DOHH2 (cell line): ENCODE data around the gene RBM26.

Experiments
- EZH2phosphoT487 ChIP-seq: fragments of 200-600 bp; sonication (generic); IDR thresholded peaks from 2 replicates; pipeline ENCODE4 v1.6.1; 2017; ENCODE audit warnings: borderline replicate concordance, mild to moderate bottlenecking, antibody characterized with exemption, low read length, moderate library complexity, mixed read lengths
- TF ChIP-seq, protein P1 (sequence below): fragments of 200-600 bp; sonication (generic); IDR thresholded peaks from one replicate; pipeline ENCODE4 v1.5.1; 2014; ENCODE audit warnings: antibody characterized with exemption, mild to moderate bottlenecking, low read depth, low read length; ENCODE audit not compliant: poor library complexity, severe bottlenecking

DNA sequence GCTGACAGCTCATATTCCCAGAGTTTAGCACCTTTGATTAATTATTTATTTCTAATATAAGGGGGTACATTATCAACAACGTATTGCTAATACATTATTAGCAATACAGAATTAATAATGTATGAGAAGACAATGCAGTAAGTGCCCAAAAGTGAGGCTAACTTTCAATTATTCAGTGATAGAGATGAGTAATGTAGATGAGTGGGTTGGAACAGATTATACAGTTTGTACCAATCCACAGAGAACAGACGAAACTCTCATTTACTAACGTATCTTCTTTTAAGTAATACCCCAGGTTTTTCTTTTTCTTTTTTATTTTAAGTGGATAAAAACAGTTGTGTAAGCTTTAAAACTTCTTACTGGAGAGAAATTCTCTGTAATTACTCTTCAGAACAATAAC is 36.7 kb upstream of the RBM26 start:
- TF ChIP-seq, protein P1, sequence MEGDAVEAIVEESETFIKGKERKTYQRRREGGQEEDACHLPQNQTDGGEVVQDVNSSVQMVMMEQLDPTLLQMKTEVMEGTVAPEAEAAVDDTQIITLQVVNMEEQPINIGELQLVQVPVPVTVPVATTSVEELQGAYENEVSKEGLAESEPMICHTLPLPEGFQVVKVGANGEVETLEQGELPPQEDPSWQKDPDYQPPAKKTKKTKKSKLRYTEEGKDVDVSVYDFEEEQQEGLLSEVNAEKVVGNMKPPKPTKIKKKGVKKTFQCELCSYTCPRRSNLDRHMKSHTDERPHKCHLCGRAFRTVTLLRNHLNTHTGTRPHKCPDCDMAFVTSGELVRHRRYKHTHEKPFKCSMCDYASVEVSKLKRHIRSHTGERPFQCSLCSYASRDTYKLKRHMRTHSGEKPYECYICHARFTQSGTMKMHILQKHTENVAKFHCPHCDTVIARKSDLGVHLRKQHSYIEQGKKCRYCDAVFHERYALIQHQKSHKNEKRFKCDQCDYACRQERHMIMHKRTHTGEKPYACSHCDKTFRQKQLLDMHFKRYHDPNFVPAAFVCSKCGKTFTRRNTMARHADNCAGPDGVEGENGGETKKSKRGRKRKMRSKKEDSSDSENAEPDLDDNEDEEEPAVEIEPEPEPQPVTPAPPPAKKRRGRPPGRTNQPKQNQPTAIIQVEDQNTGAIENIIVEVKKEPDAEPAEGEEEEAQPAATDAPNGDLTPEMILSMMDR = no peak
- no peak for TF ChIP-seq EZH2phosphoT487
